ENCODE data around the gene TMEM184A. TPM values are rescaled to one million over a fixed set of nuclear protein-coding genes. Genes with fewer than 3 reads are reported as not detected.

The TMEM184A gene
- total and polyA plus RNA-seq, 2 donors (not counting 3 experiments of a cell fraction or from before 2014, with no cell fraction given) = 0.48 TPM; not detected in 1

DNA sequence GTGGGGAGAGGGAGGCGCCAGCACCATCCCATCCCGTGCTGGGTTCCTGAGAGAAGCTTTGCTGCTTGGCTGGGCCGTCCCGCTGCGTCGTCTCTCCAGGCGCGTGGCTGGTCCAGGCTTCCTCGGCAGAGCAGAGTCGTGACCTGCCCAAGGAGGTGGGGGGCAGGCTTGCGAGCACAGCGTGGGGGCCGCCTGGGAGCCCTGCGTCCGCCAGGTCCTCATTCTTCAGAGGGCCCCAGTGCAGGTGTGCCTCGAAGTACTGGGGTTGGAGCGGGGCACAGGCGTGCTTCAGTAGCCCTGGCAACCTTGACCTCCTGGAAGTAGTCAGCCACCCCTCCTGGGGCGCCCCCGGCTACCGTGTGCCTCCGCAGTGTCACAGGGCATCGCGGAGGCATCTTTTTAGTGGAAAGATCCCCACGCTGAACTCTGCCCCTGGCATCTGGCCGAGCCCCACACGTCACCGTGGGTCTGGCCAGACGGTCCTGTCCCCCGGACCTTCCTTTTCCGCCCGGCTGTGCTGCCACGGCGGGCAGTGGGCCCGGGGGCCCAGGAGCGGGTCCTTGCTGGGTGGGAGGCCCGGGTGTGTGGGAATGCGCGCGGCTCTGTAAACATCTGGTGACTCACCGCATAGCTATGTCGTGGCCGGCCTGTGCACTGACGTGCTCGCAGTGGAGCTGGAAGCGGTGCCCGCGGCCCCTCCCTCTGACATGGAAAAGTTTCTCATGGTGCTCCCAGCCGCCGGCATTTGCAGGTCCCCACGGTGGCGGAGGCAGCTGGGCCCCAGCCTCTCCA, 19.1 kb downstream of the TMEM184A start:
- Histone ChIP-seq H3K36me3 (ENCODE audit: control insufficient read depth in 2 of 2, extremely low read depth in 1 of 2, insufficient read depth in 2 of 2, low read length in 2 of 2) (peaks cover 6 to 19% of the 10 kb centered on the region in 2 experiments), H3K79me2 (ENCODE audit: control insufficient read depth, insufficient read depth, low read length) (peaks cover 47% of the 10 kb centered on the region), H3K9me3 (replicated peaks; ENCODE audit: control insufficient read depth, insufficient read depth, low read length) (no peaks in the 10 kb centered on the region), H3K4me3 (replicated peaks in 1 of 3; ENCODE audit: insufficient read depth in 1 of 3, low read depth in 1 of 3, low read length in 3 of 3) (peak overlapping the region in 2 of 3 experiments; percentile 25 to 45), H3K27ac (ENCODE audit: insufficient read depth, low read depth, low read length) (peak overlapping the region; percentile 97), H3K9ac (replicated peaks; ENCODE audit: extremely low read depth, insufficient read depth, low read length) (peak overlapping the region; percentile 98), H3K27me3 (ENCODE audit: control insufficient read depth in 2 of 2, insufficient read depth in 2 of 2, low read length in 2 of 2) (no peaks in the 10 kb centered on the region), H2AFZ (ENCODE audit: low read depth, low read length) (no peak overlapping the region), H3K4me2 (ENCODE audit: insufficient read depth, low read length) (peak overlapping the region; percentile 41), H4K20me1 (replicated peaks; ENCODE audit: control insufficient read depth, extremely low read depth, insufficient read depth, low read length) (no peaks in the 10 kb centered on the region), H3K9me1 (replicated peaks; ENCODE audit: control insufficient read depth, extremely low read depth, insufficient read depth, low read length) (no peaks in the 10 kb centered on the region), H3K4me1 (ENCODE audit: control insufficient read depth, extremely low read depth, insufficient read depth, low read length) (peaks cover 56% of the 10 kb centered on the region)
- DNase-seq (ENCODE audit: low read depth, low spot score) (peak; percentile 99), FAIRE-seq (peak; percentile 99)
- CTCF ChIA-PET = interaction anchor here (0.6 to 1.2 kb wide), 5 partner anchors 11 to 26 kb away, joined by 3 to 6 read pairs (median 3); partner anchors contain the start of gene TMEM184A
- POLR2A ChIA-PET = no interaction called here
- intact Hi-C loops (cut with micrococcal nuclease) (loop anchor here (1.0 kb wide), 1 partner anchor 17 kb away; no protein-coding TSS in a partner anchor), dilution Hi-C loops (cut with MboI; ENCODE audit: extremely low pct_ligation_motif_present, low sequenced_read_pairs) (no loop called here)
- BruUV-seq (replicated peaks) = no TSS peak
- TF ChIP-seq MAX (IDR thresholded peaks at IDR 0.05; ENCODE audit: insufficient read depth, insufficient read length) = peak; percentile 3
- TF ChIP-seq, protein P1, sequence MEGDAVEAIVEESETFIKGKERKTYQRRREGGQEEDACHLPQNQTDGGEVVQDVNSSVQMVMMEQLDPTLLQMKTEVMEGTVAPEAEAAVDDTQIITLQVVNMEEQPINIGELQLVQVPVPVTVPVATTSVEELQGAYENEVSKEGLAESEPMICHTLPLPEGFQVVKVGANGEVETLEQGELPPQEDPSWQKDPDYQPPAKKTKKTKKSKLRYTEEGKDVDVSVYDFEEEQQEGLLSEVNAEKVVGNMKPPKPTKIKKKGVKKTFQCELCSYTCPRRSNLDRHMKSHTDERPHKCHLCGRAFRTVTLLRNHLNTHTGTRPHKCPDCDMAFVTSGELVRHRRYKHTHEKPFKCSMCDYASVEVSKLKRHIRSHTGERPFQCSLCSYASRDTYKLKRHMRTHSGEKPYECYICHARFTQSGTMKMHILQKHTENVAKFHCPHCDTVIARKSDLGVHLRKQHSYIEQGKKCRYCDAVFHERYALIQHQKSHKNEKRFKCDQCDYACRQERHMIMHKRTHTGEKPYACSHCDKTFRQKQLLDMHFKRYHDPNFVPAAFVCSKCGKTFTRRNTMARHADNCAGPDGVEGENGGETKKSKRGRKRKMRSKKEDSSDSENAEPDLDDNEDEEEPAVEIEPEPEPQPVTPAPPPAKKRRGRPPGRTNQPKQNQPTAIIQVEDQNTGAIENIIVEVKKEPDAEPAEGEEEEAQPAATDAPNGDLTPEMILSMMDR (IDR thresholded peaks at IDR 0.05; ENCODE audit: extremely low read depth in 1 of 2, insufficient read depth in 1 of 2, low read depth in 1 of 2, low read length in 2 of 2) = no peak
- TF ChIP-seq POLR2AphosphoS5 (IDR thresholded peaks at IDR 0.05; ENCODE audit: insufficient read depth, low read depth, low read length) = peak; percentile 95
- TF ChIP-seq GATA2 (IDR thresholded peaks at IDR 0.05; ENCODE audit: insufficient read depth, insufficient read length, low read depth, low read length) = peak; percentile 53
- peak; percentile 93 for TF ChIP-seq JUN (IDR thresholded peaks at IDR 0.05; ENCODE audit: borderline replicate concordance, insufficient read depth, insufficient read length, low read depth)
- TF ChIP-seq FOS (IDR thresholded peaks at IDR 0.05; ENCODE audit: borderline replicate concordance, insufficient read depth, low read length) = peak; percentile 96
- no peak for TF ChIP-seq MYC (IDR thresholded peaks at IDR 0.05; ENCODE audit: low read depth, low read length)
- TF ChIP-seq POLR2A (IDR thresholded peaks at IDR 0.05; ENCODE audit: low read depth, low read length) = peak; percentile 9

Data from endothelial cell of umbilical vein (primary cell).